Hepatocyte (in vitro differentiated cells): ENCODE data around the gene GOLGA6C.

ENCODE experiments used
- CTCF ChIP-seq: fragments of 200-600 bp; sonication (generic); IDR thresholded peaks from 2 replicates; pipeline ENCODE4 v1.5.1; 2016; ENCODE audit warnings: antibody characterized with exemption, mild to moderate bottlenecking; ENCODE audit not compliant: poor library complexity
- EZH2phosphoT487 ChIP-seq: fragments of 200-600 bp; sonication (generic); IDR thresholded peaks from one replicate; pipeline ENCODE4 v1.6.1; 2018; ENCODE audit warnings: antibody characterized with exemption, mild to moderate bottlenecking, low read depth, moderate library complexity; ENCODE audit not compliant: unreplicated experiment, severe bottlenecking

GRCh38 chr15:75307778-75308390 is 49.8 kb downstream of the GOLGA6C start:
- TF ChIP-seq CTCF (peak; percentile 51), EZH2phosphoT487 (no peak)
